Fibroblast of lung (primary cell): ENCODE results near the gene EIF3B. TPM values are rescaled to one million over a fixed set of nuclear protein-coding genes. Genes with fewer than 3 reads are reported as not detected.
"Not testable (repeated sequence)": the region's sequence is repeated elsewhere in the genome, so short reads cannot be mapped to it uniquely, and the experiment has no call there.

Source experiments
- DNase-seq, 2 donors: peaks; one replicate each; pipeline versions ENCODE4 v3.0.0 to v3.0.0-alpha.2; 2010; ENCODE audit warnings: low read depth in 2 of 2
- H2AFZ ChIP-seq: 2 replicates; pipeline ENCODE4 v1.5.1; 2012; ENCODE audit warnings: low read length, control low read depth, inconsistent platforms
- H3K27ac ChIP-seq: 2 replicates; pipeline ENCODE4 v1.5.1; 2011; ENCODE audit warnings: low read length, control low read depth; ENCODE audit not compliant: insufficient read depth
- H3K27me3 ChIP-seq: 2 replicates; pipeline ENCODE4 v1.5.1; 2011; ENCODE audit warnings: mild to moderate bottlenecking, low read length; ENCODE audit not compliant: control insufficient read depth, insufficient read depth
- H3K36me3 ChIP-seq: 2 replicates; pipeline ENCODE4 v1.5.1; 2011; ENCODE audit warnings: low read length; ENCODE audit not compliant: control insufficient read depth, insufficient read depth
- H3K4me1 ChIP-seq: 2 replicates; pipeline ENCODE4 v1.5.1; 2011; ENCODE audit warnings: low read length; ENCODE audit not compliant: control insufficient read depth, insufficient read depth; ENCODE audit errors: extremely low read depth
- H3K4me2 ChIP-seq: 2 replicates; pipeline ENCODE4 v1.5.1; 2011; ENCODE audit warnings: low read length, control low read depth; ENCODE audit not compliant: insufficient read depth; ENCODE audit errors: extremely low read depth
- H3K4me3 ChIP-seq, 4 experiments: fragments of 200-600 bp in 1 of 4; sonication (generic) in 1 of 4; replicated peaks in 1 of 4; 2 replicates each; pipeline ENCODE4 v1.5.1; 2011 to 2016; ENCODE audit warnings: low read length in 4 of 4, low read depth in 3 of 4, mild to moderate bottlenecking in 3 of 4, control low read depth in 2 of 4, inconsistent platforms in 1 of 4, mixed read lengths in 1 of 4; ENCODE audit not compliant: insufficient read depth in 1 of 4; ENCODE audit errors: control extremely low read depth in 1 of 4
- H3K79me2 ChIP-seq: 2 replicates; pipeline ENCODE4 v1.5.1; 2012; ENCODE audit warnings: mild to moderate bottlenecking, low read length, inconsistent platforms; ENCODE audit not compliant: control insufficient read depth, insufficient read depth
- H3K9ac ChIP-seq: 2 replicates; pipeline ENCODE4 v1.5.1; 2011; ENCODE audit warnings: mild to moderate bottlenecking, low read length, control low read depth; ENCODE audit not compliant: insufficient read depth
- H3K9me3 ChIP-seq: 2 replicates; pipeline ENCODE4 v1.5.1; 2012; ENCODE audit warnings: low read depth, low read length; ENCODE audit not compliant: control insufficient read depth, insufficient read depth
- H4K20me1 ChIP-seq: 2 replicates; pipeline ENCODE4 v1.5.1; 2011; ENCODE audit warnings: low read length; ENCODE audit not compliant: control insufficient read depth, insufficient read depth; ENCODE audit errors: extremely low read depth
- CTCF ChIP-seq, 2 donors: IDR thresholded peaks in 1 of 2; conservative IDR thresholded peaks in 1 of 2; 1 replicate in 1 of 2; 2 replicates in 1 of 2; pipeline ENCODE4 v1.5.1; 2011 to 2012; ENCODE audit warnings: low read length in 2 of 2, control low read depth in 1 of 2, inconsistent platforms in 1 of 2, low read depth in 1 of 2, mild to moderate bottlenecking in 1 of 2
- EZH2 ChIP-seq: IDR thresholded peaks from 2 replicates; pipeline ENCODE4 v1.5.1; 2012; ENCODE audit warnings: low read length, control low read depth, mild to moderate bottlenecking; ENCODE audit errors: missing control alignments
- polyA plus RNA-seq, 2 donors: library from polyadenylated mRNA; depleted of rRNA in 1 of 2; stranded (reverse) in 1 of 2; unstranded in 1 of 2; fragments of >200 nt; gene quantifications; 2 replicates each; pipeline ENCODE4 v1.2.1, GENCODE V29; 2011 to 2012; ENCODE audit warnings: missing spikeins in 1 of 2
- total RNA-seq: library from RNA; depleted of rRNA; stranded (reverse); fragments of >200 nt; gene quantifications from 2 replicates; pipeline ENCODE4 v1.2.1, GENCODE V29; 2014

Gene EIF3B
- total and polyA plus RNA-seq, 2 donors (not counting 1 experiment from before 2014, with no cell fraction given): 92.8 to 133 TPM

GRCh38 chr7:2416063-2416462, 61.4 kb downstream of the EIF3B start:
- DNase-seq: no peak
- H4K20me1 ChIP-seq: no peaks in the 10 kb centered on the region
- H3K4me2 ChIP-seq: no peak overlapping the region
- no peak overlapping the region for H3K4me3 ChIP-seq
- H3K27ac ChIP-seq: no peak overlapping the region
- no peak overlapping the region for H3K9ac ChIP-seq
- no peaks in the 10 kb centered on the region for H3K36me3 ChIP-seq
- no peaks in the 10 kb centered on the region for H3K27me3 ChIP-seq
- H3K4me1 ChIP-seq: peaks cover 4% of the 10 kb centered on the region
- no peak overlapping the region for H2AFZ ChIP-seq
- H3K79me2 ChIP-seq: no peaks in the 10 kb centered on the region
- H3K9me3 ChIP-seq: no peaks in the 10 kb centered on the region
- TF ChIP-seq CTCF (conservative IDR thresholded peaks at IDR 0.05 in 1 of 2, IDR thresholded peaks at IDR 0.05 in 1 of 2; ENCODE audit: low read depth in 1 of 2, low read length in 2 of 2): no peak
- TF ChIP-seq EZH2: no peak

GRCh38 chr7:2416650-2417049, 62.0 kb downstream of the EIF3B start:
- no peaks in the 10 kb centered on the region for H3K27me3 ChIP-seq
- H3K4me1 ChIP-seq: peaks cover 4% of the 10 kb centered on the region
- H3K36me3 ChIP-seq: no peaks in the 10 kb centered on the region
- H3K9ac ChIP-seq: no peak overlapping the region
- no peaks in the 10 kb centered on the region for H3K9me3 ChIP-seq
- H3K4me3 ChIP-seq: no peak overlapping the region
- H4K20me1 ChIP-seq: no peaks in the 10 kb centered on the region
- TF ChIP-seq EZH2 (no peak), CTCF (conservative IDR thresholded peaks at IDR 0.05 in 1 of 2, IDR thresholded peaks at IDR 0.05 in 1 of 2; ENCODE audit: low read depth in 1 of 2, low read length in 2 of 2) (no peak)
- H3K27ac ChIP-seq: no peak overlapping the region
- no peak overlapping the region for H2AFZ ChIP-seq
- DNase-seq: no peak
- H3K79me2 ChIP-seq: no peaks in the 10 kb centered on the region
- H3K4me2 ChIP-seq: no peak overlapping the region

GRCh38 chr7:2417178-2417577, 62.6 kb downstream of the EIF3B start:
- H3K4me3 ChIP-seq, H3K79me2 ChIP-seq, H3K27me3 ChIP-seq, H3K9ac ChIP-seq, H3K36me3 ChIP-seq, H3K4me2 ChIP-seq, H3K27ac ChIP-seq, H4K20me1 ChIP-seq, H3K9me3 ChIP-seq, H3K4me1 ChIP-seq, DNase-seq, H2AFZ ChIP-seq: not testable (repeated sequence)
